ENCODE results near the gene TSPAN19. TPM values are rescaled to one million over a fixed set of nuclear protein-coding genes. Genes with fewer than 3 reads are reported as not detected.
"Not testable (repeated sequence)": the region's sequence is repeated elsewhere in the genome, so short reads cannot be mapped to it uniquely, and the experiment has no call there.

The TSPAN19 gene
- total RNA-seq: not detected

DNA sequence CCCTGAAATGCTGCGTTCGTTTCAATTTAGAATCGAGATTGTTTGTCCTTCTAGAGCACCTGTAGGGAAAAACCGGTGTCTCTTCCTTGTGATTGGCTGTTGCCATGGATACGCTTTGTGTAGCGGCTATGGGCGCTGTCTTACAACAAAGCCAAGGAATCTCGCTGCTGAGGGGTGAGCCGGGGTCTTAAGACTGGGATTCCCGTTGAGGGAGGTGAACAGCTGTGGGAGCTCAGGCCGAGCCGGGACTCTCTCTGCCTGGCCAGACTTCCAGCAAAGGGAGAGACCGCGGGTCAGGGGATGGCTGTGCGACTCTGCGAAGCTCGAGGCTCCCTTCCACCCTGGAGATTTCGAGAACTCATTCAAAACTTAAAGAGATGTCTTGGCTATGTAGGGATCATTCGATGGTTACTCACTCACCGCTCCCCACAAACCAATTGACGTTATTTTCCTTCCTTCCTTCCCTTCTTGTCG is at the start of gene TSPAN19, which contains the start of gene LRRIQ1:
Gene TSPAN19 (minus strand): TSS at position 44 of the 474 bp plus-strand sequence. CDS start 6,331 bp downstream, outside the sequence.
Gene LRRIQ1 (plus strand): TSS at position 118 of the 474 bp plus-strand sequence. CDS start 1,826 bp downstream, outside the sequence.
- DNase-seq: peak; percentile 65

DNA sequence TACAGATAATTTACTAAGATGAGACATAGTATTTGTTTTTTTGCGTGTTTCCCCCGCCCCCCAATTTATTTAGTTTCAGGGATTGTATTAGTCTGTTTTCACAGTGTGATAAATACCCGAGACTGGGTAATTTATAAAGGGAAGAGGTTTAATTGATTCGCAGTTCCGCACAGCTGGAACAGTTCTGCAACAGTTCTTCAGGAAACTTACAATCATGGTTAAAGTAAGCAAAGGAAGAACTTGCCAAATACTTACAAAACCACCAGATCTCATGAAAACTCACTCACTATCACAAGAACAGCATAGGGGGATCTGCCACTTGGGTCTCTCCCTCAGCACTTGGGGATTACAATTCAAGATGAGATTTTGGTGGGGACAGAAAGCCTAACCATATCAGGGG is 49.0 kb upstream of the TSPAN19 start:
- DNase-seq: no peak

DNA sequence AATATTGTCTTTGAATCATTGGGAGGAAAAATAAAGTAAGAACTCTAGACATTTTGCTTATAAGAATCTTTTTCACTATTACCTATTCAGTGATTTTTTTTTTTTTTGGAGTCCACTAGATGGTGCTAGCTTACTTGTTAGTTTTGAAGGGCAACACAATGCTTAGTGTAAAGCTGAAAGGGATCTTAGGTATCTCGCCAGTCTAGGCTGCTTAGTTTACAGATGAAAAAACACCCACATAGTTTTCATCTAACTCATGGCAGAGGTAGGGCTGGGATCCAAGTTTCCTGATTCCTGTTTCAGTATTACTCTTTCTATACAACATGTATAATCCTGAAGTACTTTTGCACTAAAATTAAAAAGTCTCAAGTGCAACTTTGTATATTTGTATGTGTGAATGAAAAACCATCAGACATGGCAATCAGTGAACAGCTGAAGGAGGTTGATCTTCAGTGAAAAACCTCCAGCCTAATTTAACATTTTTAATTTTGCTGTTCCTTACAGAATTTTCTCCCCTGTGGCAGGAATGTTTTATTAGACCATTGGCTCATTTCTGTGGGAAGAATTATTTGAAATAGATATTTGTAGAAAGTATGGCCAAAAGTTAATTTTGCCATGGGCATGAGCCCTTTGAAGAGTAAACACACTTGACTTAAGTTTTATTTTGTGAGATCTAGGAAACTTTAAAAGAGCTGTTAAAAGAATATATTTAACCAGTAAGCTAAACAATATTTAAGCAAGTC is 40.8 kb upstream of the TSPAN19 start:
- DNase-seq: peak; percentile 17

DNA sequence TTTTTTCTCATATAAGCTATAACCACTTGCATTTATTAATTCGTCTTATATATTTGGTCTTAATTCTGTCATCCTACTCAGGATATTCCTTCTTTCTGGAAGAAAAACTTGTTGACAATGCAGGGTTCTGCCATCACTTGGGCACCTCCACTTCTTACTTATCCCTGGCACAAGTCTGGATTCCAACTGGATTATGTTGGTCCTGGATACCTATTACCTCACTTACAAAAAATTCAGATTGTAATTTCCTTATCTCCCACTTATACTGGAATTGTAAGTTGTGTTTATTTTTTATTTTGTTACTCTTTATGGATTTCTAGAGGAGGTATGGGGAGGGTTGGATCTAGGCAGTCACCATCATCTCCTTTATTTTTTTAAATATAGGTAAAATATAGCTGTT is 36.7 kb upstream of the TSPAN19 start:
- no peak for DNase-seq

GRCh38 chr12:85065837-85066482 is 29.9 kb upstream of the TSPAN19 start:
- peak; percentile 6 for DNase-seq

DNA sequence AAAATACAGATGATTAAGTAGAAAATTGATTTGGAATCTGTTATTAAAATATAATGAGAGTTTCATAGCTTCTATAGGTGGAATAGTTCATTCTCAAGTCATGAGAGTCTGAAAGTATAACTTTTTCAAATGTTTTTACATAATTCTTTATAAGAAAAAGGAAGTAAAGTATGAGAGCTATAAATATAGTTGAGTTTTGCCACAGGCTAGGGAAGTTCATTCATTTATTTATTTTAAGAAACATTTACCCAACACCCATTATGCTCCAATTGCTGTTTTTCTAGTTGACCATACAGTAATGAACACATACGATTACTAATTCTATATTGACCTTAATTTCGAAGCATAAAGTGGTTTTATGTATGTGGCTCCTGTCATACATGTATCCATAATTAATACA is 24.8 kb upstream of the TSPAN19 start:
- DNase-seq: no peak

DNA sequence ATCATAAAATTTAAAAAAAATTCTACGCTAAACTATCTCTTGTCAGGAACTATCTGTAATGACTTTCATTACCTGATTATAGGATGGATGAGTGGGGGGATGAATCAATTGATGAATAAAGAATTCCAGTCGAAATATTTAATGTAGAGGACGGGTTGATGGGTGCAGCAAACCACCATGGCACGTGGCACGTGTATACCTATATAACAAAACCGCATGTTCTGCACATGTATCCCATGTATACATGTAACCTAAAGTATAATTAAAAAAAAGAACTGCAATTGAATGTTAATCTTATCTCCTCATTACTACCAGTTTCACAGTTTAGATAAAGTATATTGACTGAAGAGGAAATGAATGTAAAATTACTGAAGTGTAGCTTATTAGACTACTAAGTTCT is 23.5 kb upstream of the TSPAN19 start:
- DNase-seq: no peak

DNA sequence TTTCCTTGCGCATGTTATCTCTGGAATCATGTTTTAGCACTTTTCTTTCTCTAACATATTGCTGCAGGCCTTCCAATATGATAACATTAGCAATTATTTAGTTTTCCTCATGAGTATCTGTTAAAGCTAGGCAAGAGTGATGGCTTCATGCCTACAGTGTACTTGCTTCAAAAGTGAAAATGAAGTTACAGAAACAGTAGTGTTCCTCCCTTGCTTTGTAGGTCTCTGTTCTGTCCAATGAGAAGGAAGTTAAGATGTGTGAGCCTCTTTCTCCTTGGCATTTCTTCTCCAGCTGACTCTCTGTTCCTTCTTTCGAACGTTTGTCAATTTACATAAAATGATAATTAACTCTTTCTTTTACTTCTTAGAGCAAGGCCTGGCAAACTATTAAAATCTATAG is 22.3 kb upstream of the TSPAN19 start:
- DNase-seq: no peak

DNA sequence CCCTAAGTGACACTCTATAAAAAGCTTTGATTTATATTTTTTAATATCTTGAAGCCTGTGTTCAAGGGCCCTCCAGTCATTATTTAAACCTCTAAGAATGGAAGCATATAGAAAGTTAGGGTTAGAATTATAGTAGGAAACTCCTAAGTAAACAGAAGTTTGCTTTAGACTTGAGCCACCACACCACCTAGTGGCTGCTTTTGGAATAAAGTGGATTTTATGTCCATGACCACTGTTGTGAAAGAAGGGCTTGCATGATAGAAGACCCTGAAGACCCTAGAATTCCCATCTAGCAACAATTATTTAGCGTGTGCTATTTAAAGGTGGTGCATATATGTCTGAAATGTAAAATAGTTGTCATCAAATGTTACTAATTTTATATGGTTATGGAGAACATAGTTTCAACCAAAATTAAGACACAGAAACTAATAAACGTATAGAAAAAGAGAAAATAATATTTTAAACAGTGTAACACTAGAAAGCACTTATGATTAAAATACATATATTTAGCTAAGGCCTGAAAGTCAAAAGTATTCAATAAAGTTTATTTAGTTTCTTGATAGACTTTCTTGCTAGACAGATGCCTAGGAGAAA is 21.4 kb upstream of the TSPAN19 start:
- no peak for DNase-seq

GRCh38 chr12:85043829-85044228 is 7.8 kb upstream of the TSPAN19 start:
- no peak for DNase-seq

DNA sequence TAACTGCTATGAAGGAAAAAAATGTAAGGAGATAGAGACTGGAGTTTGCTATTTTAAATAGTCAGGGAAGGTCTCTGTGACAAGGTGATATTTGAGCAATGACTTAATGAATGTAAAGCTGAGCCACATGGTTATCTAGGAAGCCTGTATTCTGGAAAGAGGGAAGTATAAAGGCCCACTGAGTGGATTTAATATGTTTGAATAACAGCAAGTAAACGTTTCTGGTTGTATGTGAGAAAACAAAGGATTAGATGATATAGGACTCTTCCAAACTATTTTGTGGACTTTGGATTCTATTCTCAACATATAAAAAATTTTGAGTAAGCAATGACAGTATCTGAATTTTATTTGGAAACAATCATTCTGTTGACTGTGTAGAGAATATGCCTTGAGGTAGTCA is 5.3 kb upstream of the TSPAN19 start:
- DNase-seq: no peak

DNA sequence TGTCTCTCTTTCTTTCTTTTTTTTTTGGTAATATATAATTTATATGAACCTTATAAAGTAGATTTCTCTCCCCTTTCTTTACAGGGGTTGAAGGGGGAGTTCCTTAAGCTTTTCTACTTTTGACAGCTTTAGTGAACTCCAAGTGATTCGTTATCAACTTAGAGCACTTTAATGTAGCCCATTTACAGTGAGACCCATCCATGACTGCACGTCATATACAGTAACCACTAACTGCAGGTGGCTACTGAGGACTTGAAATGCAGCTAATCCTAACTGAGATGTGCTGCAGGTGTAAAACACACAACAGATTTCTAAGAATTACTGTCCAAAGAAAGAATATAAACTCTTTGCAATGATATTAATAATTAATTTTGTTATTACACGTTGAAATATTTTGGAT is 656 bp upstream of the TSPAN19 start:
- no peak for DNase-seq

DNA sequence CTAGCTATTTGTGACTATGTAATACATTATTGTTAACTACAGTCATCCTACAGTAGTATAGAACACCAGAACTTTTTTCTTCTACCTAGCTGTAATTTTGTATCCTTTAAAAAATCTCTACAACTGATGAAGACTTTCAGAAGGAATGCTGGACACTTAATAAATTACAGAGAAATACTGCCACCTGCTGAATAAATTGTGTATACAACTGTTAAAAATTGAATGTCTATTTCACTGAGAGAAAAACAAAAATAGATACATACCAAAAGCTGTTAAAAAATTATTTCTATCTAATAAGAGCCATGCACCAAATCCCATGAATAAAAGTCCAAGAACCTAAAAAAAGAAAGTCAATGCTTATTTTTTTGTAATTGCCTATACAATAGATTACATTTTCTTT is 6.6 kb downstream of the TSPAN19 start:
- no peak for DNase-seq

DNA sequence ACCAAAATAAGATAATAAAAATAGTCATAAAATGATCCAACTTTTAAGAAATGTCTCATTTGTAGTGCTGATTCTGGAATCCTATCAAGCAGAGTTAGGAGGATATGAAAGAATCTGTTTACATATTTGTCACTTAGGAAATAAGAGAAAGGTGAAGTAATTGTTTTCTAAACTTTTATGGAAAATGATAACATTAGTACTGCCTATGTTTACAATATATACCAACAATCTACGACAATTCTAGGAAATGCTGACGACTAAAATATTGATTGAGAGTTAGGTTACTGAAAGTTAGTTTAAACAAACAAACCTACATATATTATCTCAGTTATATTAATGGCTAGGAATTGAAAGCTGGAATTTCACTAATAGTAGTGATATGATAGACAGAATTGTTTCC is 18.0 kb downstream of the TSPAN19 start:
- DNase-seq: no peak

GRCh38 chr12:85017618-85018017 is 18.5 kb downstream of the TSPAN19 start:
- no peak for DNase-seq

DNA sequence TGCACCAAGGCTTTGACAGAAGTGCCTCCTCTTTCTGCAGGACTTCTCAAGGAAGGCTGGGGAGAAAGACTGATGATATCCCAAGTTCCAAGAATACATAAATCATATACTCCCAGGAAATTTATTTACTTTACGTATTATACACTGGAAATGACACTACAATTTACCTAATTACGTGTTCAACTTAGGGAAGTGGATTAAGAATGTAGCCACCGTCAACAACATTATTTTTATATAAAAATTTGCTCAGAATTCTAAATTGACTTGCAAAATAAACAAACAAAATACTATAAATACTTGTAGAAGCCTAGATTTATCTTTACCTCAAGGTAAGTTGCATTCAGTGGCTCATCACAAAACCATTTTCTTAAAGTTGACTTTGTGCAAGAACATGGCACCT is 18.9 kb downstream of the TSPAN19 start:
- DNase-seq: no peak

DNA sequence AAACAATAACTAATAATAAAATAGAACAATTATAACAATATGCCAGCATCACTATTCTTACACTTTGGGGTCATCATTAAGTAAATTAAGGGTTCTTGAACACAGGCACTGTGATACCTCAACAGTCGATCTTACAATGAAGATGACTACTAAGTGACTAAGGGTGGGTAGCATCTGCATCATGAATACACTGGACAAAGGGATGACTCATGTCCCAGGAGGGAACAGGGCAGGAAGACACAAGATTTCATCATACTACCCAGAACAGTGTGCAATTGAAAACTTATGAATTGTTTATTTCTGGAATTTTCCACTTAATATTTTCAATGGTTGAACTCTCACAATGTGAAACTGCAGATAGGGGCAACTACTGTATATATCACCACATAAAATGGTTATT is 19.7 kb downstream of the TSPAN19 start:
- no peak for DNase-seq

DNA sequence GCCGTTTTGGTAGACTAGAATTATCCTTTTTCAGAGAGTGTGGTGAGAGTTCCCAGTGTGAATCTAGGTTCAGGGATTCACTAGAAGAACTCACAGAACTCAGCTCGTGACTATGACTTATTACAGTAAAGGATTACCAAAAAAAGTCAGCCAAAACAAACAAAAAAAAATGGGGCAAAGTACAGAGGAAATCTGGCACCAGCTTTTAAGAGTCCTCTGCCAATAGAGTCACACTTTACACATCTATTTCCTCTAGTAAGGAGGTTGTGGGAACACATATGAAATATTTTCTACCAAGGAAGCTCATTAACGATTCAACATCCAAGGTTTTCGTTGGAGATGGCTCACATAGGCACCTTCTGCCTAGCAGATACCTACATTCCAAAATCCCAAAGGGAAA is 28.2 kb downstream of the TSPAN19 start:
- DNase-seq: no peak

- DNase-seq: no peak
Measured at GRCh38 chr12:85006206-85006605, 29.9 kb downstream of the TSPAN19 start.

- DNase-seq: no peak
Measured at GRCh38 chr12:85005615-85006014, 30.5 kb downstream of the TSPAN19 start.

- DNase-seq: not testable (repeated sequence)
Measured at GRCh38 chr12:85005047-85005446, 31.0 kb downstream of the TSPAN19 start.

DNA sequence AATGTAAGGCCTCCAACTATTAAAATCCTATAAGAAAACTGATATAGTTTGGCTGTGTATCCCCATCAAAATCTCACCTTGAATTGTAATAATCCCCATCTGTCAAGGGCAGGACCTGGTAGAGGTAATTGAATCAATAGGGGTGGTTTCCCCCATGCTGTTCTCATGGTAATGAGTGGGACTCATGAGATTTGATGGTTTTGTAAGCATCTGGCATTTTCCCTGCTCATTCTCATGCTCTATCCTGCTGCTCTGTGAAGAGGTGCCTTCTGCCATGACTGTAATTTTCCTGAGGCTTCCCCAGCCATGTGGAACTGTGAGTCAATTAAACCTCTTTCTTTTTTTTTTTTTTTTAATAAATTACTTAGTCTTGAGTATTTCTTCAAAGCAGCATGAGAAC is 31.9 kb downstream of the TSPAN19 start:
- DNase-seq: no peak

DNA sequence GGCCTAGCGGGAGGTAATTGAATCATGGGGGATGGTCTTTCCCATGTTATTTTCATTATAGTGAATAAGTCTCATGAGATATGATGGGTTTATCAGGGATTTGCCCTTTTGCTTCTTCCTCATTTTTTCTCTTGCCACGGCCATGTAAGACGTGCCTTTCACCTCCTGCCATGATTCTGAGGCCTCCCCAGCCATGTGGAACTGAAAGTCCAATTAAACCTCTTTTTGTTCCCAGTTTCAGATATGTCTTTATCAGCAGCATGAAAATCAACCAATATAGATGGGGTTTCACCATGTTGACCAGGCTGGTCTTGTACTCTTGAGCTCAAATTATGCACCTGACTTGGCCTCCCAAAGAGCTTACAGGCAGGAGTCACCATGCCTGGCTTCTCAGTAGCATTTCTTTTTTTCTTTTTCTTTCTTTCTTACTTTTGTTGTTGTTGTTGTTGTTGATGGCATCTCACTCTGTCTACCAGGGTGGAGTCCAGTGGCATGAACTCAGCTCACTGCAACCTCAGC is 33.2 kb downstream of the TSPAN19 start:
- DNase-seq: no peak
